Measurements from ENCODE around the gene SART1.

GRCh38 chr11:65981101-65981740 lies 19.7 kb downstream of the SART1 start:
- TF ChIP-seq CTCF (IDR thresholded peaks at IDR 0.05), result no peak
- no peak for TF ChIP-seq EP300 (IDR thresholded peaks at IDR 0.05)
- TF ChIP-seq POLR2A (IDR thresholded peaks at IDR 0.05), result no peak
- TF ChIP-seq POLR2AphosphoS5 (IDR thresholded peaks at IDR 0.05), result no peak

Measured in sigmoid colon (tissue), 4 donors.